Hepatocyte (in vitro differentiated cells): ENCODE results near the gene CYP2A6. TPM values are rescaled to one million over a fixed set of nuclear protein-coding genes. Genes with fewer than 3 reads are reported as not detected.
"Not testable (repeated sequence)": the region's sequence is repeated elsewhere in the genome, so short reads cannot be mapped to it uniquely, and the experiment has no call there.

ENCODE experiments used
- DNase-seq: peaks from one replicate; pipeline ENCODE4 v3.0.0-alpha.2; 2016; ENCODE audit warnings: low spot score
- H2AFZ ChIP-seq: fragments of 200-600 bp; sonication (generic); 2 replicates; pipeline ENCODE4 v1.6.0; 2016; ENCODE audit warnings: antibody characterized with exemption, mild to moderate bottlenecking
- H3K27ac ChIP-seq: fragments of 200-600 bp; sonication (generic); 2 replicates; pipeline ENCODE4 v1.5.1; 2016; ENCODE audit warnings: mild to moderate bottlenecking
- H3K27me3 ChIP-seq: fragments of 200-600 bp; sonication (generic); 2 replicates; pipeline ENCODE4 v1.6.1; 2016
- H3K36me3 ChIP-seq: fragments of 200-600 bp; sonication (generic); replicated peaks from 2 replicates; pipeline ENCODE4 v1.5.1; 2016; ENCODE audit warnings: low read depth; ENCODE audit not compliant: insufficient read depth
- H3K4me1 ChIP-seq: fragments of 200-600 bp; sonication (generic); 2 replicates; pipeline ENCODE4 v1.5.1; 2016; ENCODE audit warnings: mild to moderate bottlenecking, moderate library complexity; ENCODE audit not compliant: insufficient read depth
- H3K4me2 ChIP-seq: fragments of 200-600 bp; sonication (generic); 2 replicates; pipeline ENCODE4 v1.6.0; 2016
- H3K4me3 ChIP-seq: fragments of 200-600 bp; sonication (generic); 2 replicates; pipeline ENCODE4 v1.5.1; 2016; ENCODE audit warnings: mild to moderate bottlenecking
- H3K79me2 ChIP-seq: fragments of 200-600 bp; sonication (generic); 2 replicates; pipeline ENCODE4 v1.6.0; 2017; ENCODE audit warnings: mild to moderate bottlenecking
- H3K9me2 ChIP-seq: fragments of 200-600 bp; sonication (generic); replicated peaks from 2 replicates; pipeline ENCODE4 v1.6.0; 2017; ENCODE audit warnings: mild to moderate bottlenecking; ENCODE audit not compliant: insufficient read depth
- H3K9me3 ChIP-seq: fragments of 200-600 bp; sonication (generic); 2 replicates; pipeline ENCODE4 v1.5.1; 2016; ENCODE audit warnings: low read depth, mild to moderate bottlenecking
- H4K20me1 ChIP-seq: fragments of 200-600 bp; sonication (generic); 2 replicates; pipeline ENCODE4 v1.6.0; 2016; ENCODE audit warnings: mild to moderate bottlenecking; ENCODE audit not compliant: insufficient read depth, poor library complexity, severe bottlenecking
- EZH2 ChIP-seq: fragments of 200-600 bp; sonication (generic); IDR thresholded peaks from 2 replicates; pipeline ENCODE4 v1.6.1; 2016; ENCODE audit warnings: antibody characterized with exemption, mild to moderate bottlenecking, borderline replicate concordance
- EZH2phosphoT487 ChIP-seq: fragments of 200-600 bp; sonication (generic); IDR thresholded peaks from one replicate; pipeline ENCODE4 v1.6.1; 2018; ENCODE audit warnings: antibody characterized with exemption, mild to moderate bottlenecking, low read depth, moderate library complexity; ENCODE audit not compliant: unreplicated experiment, severe bottlenecking
- WGBS: methylation state at CpG from one replicate; pipeline ENCODE4 v1.1.6; 2016; ENCODE audit warnings: low lambda C conversion rate; ENCODE audit errors: missing lambda C conversion rate; 5-methylcytosine and 5-hydroxymethylcytosine counted together
- polyA plus RNA-seq: library from polyadenylated mRNA; unstranded; fragments of >200 nt; fragmentation: Nextera tagmentation; extraction: Ambion mirVana; gene quantifications from 2 replicates; pipeline ENCODE4 v1.2.1, GENCODE V29; 2016
- total RNA-seq: library from RNA; depleted of rRNA; stranded (reverse); fragments of >200 nt; gene quantifications from 2 replicates; pipeline ENCODE4 v1.2.3, GENCODE V29; 2014
- TF ChIP-seq, protein P1 (sequence below): fragments of 200-600 bp; sonication (generic); IDR thresholded peaks from 2 replicates; pipeline ENCODE4 v1.5.1; 2016; ENCODE audit warnings: antibody characterized with exemption, mild to moderate bottlenecking; ENCODE audit not compliant: poor library complexity

Gene CYP2A6
- total and polyA plus RNA-seq, 2 experiments from 2014 or later, result 0.50 to 1.1 TPM

DNA sequence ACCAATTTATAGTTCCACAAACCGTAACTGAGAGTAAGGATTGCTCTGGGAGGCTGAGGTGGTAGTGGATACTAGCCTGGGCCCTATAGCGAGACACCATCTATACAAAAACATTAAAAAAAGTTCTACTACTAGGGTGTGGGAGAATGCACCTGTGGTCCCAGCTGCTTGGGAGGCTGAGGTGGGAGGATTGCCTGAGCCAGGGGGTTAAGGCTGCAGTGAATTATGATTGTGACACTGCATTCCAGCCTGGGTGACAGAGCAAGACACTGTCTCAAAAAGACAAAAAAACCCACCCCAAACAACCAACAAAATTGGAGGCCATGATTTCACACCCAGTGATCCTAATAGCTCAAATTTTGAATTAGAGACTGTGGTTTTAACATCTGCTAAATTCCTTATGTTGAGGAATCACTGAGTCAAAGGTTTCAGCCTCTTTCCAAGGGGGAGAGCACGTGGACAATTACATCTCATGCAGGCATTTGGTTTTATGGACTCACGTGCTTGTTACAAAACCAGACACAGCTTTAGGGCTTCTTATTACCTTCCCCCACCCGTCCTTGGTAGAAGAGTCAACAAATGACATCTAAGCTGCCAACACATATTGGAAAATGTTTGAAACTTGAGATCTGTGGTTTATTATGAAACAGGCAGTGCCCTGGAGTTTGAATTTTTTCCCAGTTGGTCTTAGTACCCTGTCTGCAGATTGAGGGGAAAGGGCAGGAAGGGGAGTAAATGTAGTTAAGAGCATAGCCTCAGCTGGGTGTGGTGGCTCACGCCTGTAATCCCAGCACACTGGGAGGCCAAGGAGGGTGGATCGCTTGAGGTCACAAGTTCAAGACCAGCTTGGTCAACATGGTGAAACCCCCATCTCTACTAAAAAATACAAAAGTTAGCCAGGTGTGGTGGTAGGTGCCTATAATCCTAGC is 18.5 kb downstream of the CYP2A6 start:
- 47% methylated on average over 7 of the region's 7 CpGs for WGBS
- H3K4me2 ChIP-seq, result no peak overlapping the region

DNA sequence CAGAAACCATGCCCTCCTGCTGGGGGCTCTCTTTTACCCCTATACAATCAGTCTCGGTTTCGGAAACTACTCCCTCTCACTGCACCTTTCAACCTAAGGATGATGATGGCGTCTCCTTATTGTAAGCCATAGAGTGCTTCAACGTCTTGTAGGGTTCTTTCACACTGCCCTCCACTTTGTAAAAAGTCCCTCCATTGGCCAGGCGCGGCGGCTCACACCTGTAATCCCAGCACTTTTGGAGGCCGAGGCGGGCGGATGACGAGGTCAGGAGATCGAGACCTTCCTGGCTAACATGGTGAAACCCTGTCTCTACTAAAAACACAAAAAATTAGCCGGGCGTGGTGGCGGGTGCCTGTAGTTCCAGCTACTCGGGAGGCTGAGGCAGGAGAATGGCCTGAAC is 19.5 kb downstream of the CYP2A6 start:
- not testable (repeated sequence) for H2AFZ ChIP-seq, H3K9me3 ChIP-seq, H3K79me2 ChIP-seq, H3K9me2 ChIP-seq, H3K36me3 ChIP-seq, H3K4me2 ChIP-seq, H3K27me3 ChIP-seq, H3K4me3 ChIP-seq, DNase-seq, H4K20me1 ChIP-seq
- WGBS, result 93% methylated on average over 16 of the region's 16 CpGs
- Histone ChIP-seq H3K27ac (peak overlapping the region; percentile 92), H3K4me1 (peaks cover 19% of the 10 kb centered on the region)

More for the DNA sequence above, 18.5 kb downstream of the CYP2A6 start:
- no peaks in the 10 kb centered on the region for H3K79me2 ChIP-seq
- peaks cover 19% of the 10 kb centered on the region for H3K4me1 ChIP-seq
- no peaks in the 10 kb centered on the region for H3K9me2 ChIP-seq
- H3K4me3 ChIP-seq, result no peak overlapping the region
- H4K20me1 ChIP-seq, result no peaks in the 10 kb centered on the region
- H2AFZ ChIP-seq, result no peak overlapping the region
- peak; percentile 92 for DNase-seq
- H3K9me3 ChIP-seq, result no peaks in the 10 kb centered on the region
- no peak for TF ChIP-seq EZH2phosphoT487
- no peak for TF ChIP-seq EZH2
- TF ChIP-seq, protein P1, sequence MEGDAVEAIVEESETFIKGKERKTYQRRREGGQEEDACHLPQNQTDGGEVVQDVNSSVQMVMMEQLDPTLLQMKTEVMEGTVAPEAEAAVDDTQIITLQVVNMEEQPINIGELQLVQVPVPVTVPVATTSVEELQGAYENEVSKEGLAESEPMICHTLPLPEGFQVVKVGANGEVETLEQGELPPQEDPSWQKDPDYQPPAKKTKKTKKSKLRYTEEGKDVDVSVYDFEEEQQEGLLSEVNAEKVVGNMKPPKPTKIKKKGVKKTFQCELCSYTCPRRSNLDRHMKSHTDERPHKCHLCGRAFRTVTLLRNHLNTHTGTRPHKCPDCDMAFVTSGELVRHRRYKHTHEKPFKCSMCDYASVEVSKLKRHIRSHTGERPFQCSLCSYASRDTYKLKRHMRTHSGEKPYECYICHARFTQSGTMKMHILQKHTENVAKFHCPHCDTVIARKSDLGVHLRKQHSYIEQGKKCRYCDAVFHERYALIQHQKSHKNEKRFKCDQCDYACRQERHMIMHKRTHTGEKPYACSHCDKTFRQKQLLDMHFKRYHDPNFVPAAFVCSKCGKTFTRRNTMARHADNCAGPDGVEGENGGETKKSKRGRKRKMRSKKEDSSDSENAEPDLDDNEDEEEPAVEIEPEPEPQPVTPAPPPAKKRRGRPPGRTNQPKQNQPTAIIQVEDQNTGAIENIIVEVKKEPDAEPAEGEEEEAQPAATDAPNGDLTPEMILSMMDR, result no peak
- H3K27me3 ChIP-seq, result no peaks in the 10 kb centered on the region
- H3K27ac ChIP-seq, result peak overlapping the region; percentile 92
- H3K36me3 ChIP-seq, result no peaks in the 10 kb centered on the region

DNA sequence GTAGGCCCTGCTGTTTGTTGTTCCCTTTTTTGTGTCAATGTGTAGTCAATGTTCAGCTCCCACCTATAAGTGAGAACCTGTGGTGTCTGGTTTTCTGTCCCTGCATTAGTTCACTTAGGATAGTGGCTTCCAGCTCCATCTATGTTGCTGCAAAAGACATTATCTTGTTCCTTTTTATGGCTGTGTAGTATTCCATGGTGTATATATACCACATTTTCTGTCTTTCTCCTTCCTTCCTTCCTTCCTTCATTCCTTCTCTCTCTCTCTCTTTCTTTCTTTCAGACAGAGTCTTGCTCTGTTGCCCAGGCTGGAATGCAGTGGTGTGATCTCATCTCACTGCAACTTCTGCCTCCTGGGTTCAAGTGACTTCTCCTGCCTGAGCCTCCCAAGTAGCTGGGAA is 21.0 kb downstream of the CYP2A6 start:
- Histone ChIP-seq H3K4me3 (no peak overlapping the region), H3K9me3 (no peaks in the 10 kb centered on the region), H3K4me1 (peaks cover 23% of the 10 kb centered on the region), H3K9me2 (no peaks in the 10 kb centered on the region), H2AFZ (no peak overlapping the region), H3K27me3 (no peaks in the 10 kb centered on the region), H3K36me3 (no peaks in the 10 kb centered on the region), H4K20me1 (no peaks in the 10 kb centered on the region), H3K27ac (no peak overlapping the region), H3K4me2 (no peak overlapping the region), H3K79me2 (no peaks in the 10 kb centered on the region)
- no peak for DNase-seq
- TF ChIP-seq EZH2, result no peak
- TF ChIP-seq EZH2phosphoT487, result no peak
- TF ChIP-seq, protein P1, result no peak

DNA sequence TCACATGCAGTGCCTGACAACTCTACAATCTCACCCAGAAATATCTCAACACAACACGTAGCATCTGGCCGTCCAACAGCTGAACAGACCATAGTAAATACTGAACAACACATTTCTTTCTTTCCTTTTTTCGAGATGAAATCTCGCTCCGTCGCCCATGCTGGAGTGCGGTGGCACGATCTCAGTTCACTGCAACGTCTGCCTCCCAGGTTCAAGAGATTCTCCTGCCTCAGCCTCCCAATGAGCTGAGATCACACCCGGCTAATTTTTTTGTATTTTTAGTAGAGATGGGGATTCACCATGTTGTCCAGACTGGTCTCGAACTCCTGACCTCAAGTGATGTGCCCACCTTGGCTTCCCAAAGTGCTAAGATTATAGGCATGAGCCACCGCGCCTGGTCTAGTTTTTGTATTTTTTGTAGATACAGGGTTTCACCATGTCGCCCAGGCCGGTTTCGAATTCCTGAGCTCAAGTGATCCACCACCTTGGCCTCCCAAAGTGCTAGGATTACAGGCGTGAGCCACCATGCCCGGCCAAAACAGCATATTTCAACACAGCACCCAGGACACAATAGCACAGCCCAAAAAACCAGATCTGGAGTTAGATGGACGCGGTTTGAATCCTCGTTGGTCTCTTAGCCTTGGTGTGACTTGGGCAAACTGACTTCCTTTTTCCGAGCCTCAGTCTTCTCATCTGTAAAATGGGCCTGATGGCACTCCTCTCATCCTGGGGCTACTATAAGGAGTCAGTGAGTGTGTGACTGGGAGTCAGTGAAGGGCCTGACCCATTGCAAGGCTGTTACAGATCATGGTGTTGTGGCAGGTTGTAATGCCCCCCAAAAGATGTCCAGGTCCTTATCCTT is 22.6 kb downstream of the CYP2A6 start:
- TF ChIP-seq EZH2 (no peak), EZH2phosphoT487 (no peak)
- TF ChIP-seq, protein P1, result no peak
- Histone ChIP-seq H3K4me2 (no peak overlapping the region), H3K27ac (no peak overlapping the region), H2AFZ (no peak overlapping the region), H3K9me2 (no peaks in the 10 kb centered on the region), H3K4me3 (no peak overlapping the region), H4K20me1 (no peaks in the 10 kb centered on the region), H3K9me3 (no peaks in the 10 kb centered on the region), H3K36me3 (no peaks in the 10 kb centered on the region), H3K4me1 (peaks cover 32% of the 10 kb centered on the region), H3K79me2 (no peaks in the 10 kb centered on the region), H3K27me3 (no peaks in the 10 kb centered on the region)
- DNase-seq, result no peak
- 98% methylated on average over 22 of the region's 22 CpGs for WGBS

DNA sequence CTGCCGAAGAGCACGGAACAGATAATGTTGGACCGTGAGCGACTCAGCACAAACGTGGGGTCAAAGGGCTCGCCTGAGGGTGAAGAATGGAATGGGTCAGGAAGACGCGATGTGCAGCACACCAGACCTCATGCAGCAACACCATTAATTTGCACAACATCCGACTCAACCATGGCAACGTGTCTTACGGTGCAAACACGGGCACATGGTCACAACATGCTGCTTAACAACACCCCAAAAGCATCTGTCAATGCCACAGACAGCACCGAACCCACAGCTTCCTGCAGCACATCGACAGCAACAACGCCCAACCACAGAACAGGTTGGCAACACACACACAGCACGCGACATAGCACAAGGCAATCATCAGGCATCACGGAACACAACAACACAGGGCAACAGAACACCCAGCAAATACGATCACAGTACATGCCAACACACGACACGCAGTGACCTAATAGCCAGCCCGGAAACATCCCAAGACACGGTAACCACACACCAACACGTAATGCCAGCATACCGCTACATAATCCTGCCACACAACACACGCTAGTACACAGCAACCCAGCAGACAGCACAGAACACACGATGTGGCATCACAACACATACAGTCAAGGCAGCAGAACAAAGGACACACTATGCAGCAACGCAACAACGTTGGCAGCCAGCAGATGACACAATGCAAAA is 23.4 kb downstream of the CYP2A6 start:
- not testable (repeated sequence) for H3K27ac ChIP-seq, H3K4me2 ChIP-seq, H3K27me3 ChIP-seq, H4K20me1 ChIP-seq, H3K9me2 ChIP-seq, DNase-seq, H3K9me3 ChIP-seq, H3K4me3 ChIP-seq, H3K79me2 ChIP-seq, H3K36me3 ChIP-seq, H2AFZ ChIP-seq
- H3K4me1 ChIP-seq, result peaks cover 33% of the 10 kb centered on the region
- WGBS, result 87% methylated on average over 29 of the region's 29 CpGs
